GM19238 (cell line): Measurements from ENCODE around the gene EGFL7.

ENCODE experiments used
- DNase-seq: peaks from one replicate; pipeline ENCODE4 v3.0.0; 2011; ENCODE audit warnings: low spot score; ENCODE audit not compliant: insufficient read length

The EGFL7 gene

DNA sequence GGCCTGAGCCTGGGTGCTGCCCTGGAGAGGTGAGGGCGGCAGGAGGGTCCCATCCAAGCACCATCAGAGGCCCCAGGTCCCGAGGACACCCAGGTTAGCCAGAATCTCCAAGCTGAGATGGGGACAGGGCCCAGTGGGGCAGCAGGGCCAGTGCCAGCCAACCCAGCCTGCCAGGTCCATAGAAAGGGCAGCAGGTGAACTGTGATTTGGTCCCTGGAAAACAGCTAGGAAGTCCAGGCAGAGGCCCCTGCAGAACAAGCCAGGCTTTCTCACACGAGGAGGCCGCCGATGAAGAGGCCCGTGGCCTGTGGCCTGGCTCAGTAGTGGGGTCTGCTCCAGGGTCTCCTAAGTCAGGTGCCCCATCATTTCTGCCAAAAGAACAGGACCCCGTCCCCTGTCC, 22.5 kb downstream of the EGFL7 start:
- DNase-seq = no peak

DNA sequence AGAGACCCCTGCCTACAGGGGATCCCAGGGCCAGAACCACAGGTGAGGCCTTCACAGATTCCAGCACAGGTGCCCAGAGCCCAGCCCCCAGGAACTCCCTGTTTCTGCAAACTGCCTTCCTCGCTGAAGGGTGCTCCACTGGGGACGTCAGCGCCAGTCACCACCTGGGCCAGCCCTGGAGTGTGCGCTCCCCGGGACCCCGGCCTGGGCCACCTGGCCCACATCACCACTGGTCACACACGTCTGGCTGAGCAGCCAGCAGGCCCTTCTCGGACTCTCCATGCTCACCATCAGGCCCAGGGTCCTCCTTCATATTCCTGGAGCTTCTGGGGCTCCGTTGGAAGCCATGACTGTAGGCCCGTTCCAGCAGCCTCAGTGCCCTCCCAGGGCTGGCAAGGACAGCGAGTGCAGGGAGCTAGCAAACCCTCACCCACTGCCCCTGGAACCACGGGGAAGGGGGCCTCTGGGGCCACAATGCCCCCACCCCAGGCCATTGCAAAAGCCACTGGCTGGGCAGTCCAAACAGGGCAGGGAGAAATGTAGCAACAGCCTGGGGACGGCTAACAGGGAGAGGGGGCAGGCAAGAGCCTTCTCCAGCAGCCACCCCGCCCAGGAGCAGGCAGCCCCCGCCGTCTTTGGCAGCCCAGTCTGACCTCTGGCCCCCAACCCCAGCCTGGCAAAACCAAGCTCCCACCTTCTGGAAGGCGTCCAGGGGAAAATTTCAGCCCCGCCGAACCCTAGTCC, 23.2 kb downstream of the EGFL7 start:
- DNase-seq = no peak

GRCh38 chr9:136686534-136686793, 23.7 kb downstream of the EGFL7 start:
- no peak for DNase-seq

GRCh38 chr9:136686794-136687711, 24.3 kb downstream of the EGFL7 start, which contains the start of gene AGPAT2:
TSS of gene AGPAT2 (minus strand) at chr9:136687457. CDS start at chr9:136687357, 100 bp downstream.
- peak; percentile 94 for DNase-seq

DNA sequence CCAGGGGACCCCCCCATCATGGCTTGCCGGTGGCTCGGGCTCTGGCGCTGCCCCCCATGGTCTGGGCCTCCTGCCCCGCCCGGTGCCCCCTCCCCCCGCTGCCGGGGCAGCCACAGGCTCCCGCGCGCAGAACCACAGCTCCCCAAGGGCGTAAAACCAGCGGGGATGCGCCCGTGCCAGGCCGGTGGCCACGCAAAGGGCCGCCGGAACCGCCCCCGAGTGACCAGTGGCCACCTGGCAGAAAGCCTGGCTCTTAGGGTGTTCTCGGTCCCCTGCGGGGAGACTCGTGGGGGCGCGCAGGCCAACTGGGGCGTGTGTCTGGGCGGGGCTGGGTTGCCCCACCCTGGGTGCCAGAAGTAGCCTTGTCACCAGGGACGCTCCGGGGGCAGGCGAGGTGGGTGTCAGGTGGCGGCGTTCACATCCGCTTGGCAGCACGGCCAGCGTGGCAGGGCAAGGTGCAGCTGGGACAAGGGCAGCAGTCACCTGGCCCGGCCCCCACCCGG, 25.1 kb downstream of the EGFL7 start:
- no peak for DNase-seq

- no peak for DNase-seq
Measured at GRCh38 chr9:136688274-136689107, 25.8 kb downstream of the EGFL7 start.

DNA sequence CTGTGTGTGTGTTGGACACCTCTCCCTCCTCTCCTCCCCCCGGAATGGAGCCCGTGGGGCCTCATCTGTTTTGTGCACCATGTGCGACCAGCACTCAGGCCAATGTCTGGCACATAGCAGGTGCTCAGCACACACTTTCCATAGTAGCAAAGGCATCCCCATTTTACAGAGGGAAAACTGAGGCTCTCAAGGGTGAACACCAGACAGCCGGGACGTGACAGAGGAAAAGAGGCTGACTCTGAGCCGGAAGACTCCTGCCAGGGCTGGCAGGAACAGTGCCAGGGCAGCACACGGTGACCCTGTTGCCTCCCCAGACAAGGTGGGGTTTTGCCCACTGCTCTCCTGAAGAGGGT, 26.4 kb downstream of the EGFL7 start:
- no peak for DNase-seq

DNA sequence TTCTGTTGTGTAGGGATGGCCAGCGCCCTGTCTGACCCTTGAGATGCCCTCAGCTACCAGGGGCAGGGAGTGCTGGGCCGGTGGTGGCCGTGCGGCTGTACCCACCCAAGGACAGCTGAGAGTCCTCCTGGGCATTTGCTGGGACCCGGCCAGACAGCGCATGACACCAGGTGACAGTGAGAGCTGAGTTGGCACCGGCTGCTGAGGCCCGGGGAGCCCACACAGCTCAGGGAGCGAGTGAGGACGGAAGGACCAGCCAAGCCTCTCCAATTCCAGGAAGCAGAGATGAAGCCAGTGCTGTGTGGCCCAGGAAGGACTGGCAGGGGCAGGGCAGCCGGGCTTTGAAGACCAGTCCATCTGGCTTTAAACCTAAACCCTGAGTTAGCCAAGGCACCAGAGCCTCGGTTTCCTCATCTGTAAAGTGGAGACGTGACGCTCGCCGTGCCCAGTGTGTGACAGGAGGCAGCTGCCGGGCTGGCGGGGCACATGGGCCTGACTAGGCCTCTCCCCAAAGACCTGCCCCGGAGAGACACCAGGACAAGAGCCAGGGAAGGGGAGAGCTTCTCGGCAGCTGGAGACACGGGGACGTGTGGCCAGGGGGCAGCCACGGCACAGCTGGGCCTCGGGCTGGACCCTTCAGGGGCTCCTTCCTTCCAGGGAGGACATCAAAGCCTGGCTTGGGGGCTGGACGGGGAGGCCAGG, 27.5 kb downstream of the EGFL7 start:
- DNase-seq = no peak

- DNase-seq = no peak
Measured at GRCh38 chr9:136690806-136691261, 28.1 kb downstream of the EGFL7 start.

- DNase-seq = no peak
Measured at GRCh38 chr9:136691316-136692184, 28.8 kb downstream of the EGFL7 start.

DNA sequence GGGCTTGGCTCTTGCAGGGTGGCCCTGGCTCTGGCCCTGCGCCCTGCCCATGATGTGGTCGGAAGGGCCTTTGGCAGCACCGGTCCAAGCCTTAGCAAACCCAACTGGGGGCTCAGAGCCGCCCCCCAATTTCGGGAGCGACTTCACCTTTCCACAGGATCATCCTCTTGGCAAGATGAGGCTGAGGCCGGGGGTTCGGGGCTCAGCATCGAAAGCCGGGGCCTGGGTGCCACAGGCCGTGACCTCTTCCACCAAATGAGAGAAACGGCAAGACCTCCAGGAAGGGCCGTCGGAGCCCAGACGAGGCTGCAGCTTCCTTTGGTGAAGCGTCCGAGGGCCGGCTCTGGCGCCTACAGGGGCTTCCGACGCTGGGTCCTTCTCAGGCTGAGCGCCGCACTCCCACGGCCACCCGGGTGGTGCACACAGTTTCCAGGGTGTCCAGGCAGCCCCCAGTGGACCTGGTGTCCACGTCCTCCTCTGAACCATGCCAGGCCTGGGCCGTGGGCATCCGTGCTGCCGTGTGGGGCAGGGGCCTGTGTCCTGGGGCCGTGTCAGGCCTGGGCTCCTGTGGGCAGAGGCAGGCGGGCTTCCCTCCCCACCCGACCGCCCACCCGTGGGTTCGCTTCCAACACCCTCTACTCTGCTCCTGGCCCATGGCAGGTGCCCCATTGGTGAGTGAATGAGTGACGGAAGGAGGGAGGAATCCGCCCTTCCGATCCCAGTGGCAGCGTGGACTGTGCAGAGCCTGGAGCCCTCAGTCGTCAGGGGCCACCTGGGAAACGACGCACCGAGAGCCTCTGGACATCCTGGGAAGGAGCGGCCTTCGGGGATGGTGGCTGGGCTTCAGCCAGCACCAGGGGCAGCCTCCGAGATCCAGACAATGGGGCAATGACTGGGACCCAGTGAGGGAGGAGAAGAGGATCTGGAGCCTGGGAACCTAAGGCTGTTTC, 29.7 kb downstream of the EGFL7 start:
- DNase-seq = no peak

GRCh38 chr9:136693135-136693489, 30.4 kb downstream of the EGFL7 start:
- DNase-seq = no peak

GRCh38 chr9:136693490-136694162, 30.9 kb downstream of the EGFL7 start:
- DNase-seq = no peak

DNA sequence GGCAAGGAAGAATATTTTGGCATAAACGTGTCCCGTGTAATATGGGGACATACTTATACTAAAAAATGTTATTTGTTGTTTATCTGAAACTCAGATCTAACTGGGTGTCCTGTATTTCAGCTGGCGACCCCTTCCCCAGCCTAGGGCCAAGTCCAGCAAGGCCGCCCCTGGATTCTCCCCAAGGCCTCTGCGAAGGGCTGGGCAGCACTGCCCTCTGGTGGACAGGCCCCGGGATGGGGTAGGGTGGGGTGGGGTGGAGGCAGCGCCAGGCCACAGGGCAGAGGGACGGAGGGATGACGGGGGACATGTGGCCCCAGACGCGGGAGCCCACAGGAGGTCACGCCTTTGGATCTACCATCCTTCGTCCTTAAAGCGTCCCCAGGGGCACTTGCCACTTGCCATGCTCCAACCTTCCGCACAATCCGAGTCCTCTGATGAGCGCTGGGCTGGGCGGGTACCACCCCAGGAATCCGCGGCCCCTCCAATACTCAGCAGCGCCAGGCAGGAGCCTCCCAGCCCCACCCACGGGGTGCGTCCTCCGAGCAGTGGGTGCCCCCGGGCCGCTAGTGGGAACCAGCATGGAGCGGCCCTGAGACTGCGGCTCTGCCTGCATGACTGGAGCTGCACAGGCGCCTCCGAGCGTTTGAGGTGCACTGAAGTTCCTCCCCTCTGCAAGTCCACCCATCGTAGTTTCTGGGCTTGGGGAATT, 31.6 kb downstream of the EGFL7 start:
- no peak for DNase-seq

DNA sequence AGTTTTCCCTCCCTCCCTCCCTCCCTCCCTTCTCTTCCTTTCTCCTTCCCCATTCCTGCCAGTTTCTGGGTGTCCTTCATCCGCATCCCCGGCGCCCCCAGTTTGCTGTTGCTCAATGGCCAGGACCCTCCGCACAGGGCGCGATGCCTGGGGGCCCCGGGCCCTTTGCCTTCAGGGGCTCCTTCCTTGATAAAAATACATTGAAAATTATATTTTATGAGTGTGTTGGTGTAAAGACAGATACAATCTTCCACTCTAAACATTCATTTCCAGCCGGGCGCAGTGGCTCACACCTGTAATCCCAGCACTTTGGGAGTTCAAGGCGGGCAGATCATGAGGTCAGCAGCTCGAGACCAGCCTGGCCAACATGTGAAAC, 32.1 kb downstream of the EGFL7 start:
- DNase-seq = no peak

DNA sequence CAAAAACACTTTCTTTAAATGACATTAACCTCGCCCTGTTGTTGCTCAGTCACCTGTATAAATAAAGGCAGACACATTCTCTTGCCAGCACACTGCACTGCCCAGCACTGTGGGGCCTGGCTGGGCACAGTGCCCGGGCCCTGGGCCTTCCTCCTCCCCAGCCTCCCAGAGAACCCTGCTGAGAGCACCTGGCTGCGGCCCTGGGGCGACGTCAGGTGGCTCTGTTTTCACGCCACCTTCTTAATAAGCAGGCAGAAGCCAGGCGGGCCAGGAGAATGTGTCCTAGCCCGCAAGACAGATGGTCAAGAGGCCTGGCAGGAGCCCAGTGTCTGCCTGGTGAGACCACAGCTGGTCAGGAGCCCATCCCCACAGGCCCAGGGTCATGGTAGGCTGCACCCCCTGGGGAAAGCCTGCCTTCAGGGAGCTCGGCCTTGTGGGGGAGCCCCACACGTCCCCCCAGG, 32.7 kb downstream of the EGFL7 start:
- DNase-seq = no peak

GRCh38 chr9:136695955-136696354, 33.2 kb downstream of the EGFL7 start:
- no peak for DNase-seq

GRCh38 chr9:136696502-136696901, 33.8 kb downstream of the EGFL7 start:
- no peak for DNase-seq
